Measurements from ENCODE around the gene EEPD1.
"Not testable (repeated sequence)": the region's sequence is repeated elsewhere in the genome, so short reads cannot be mapped to it uniquely, and the experiment has no call there.

Gene EEPD1

DNA sequence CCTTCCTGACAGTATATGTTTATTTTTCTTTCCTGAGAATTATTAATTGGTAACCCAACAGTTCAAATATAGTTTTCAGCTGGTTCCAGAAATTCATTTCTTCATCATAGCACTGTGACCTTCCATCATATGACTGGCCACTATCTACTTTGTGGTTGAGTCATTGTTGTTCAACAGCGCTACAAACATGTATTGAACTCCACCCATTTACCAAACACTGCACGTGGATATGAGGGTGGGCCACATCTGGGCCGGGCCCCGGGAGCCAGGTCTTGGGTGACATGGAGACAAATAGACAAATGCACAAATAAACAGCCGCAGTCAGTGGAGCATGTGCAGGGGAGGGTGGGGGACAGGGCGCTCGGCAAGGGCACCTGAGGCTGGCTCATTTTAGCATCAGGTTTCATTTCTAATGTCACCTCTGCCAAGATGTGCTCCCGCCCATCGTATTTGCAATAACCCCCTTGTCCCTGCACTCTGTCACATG, 24.0 kb upstream of the EEPD1 start:
- DNase-seq: no peak

DNA sequence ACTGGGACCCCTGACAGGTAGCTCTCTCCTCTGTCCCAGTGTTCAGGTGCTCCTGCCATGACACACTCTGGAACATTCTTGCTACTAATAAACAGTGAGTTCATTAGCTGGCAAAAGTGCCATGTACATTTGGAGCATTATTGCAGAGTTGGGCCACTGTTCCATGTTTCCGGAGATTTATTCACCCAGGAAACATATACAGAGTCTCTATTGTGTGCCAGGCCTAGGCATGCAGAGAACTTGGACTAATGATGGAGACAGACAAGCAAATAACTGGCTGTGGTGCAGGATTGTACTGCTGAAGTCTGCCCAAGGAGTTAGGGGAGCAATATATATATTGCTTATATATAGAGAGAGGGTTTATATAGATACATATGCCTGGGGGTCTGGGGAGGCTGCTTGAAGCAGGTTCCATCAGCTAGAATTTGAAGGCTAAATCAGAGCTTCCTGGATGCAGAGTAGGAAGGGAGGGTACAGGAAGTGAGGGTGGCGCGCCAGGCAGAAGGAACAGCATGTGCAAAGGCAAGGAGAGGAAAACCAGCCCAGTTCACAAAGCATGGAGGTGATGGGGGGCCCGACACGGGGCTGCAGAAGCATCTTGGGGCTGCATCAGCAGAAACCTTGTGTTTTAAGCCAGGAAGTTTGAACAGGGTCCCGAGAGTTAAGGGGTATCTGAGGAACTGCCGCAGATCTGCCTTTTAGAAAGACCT, 22.7 kb upstream of the EEPD1 start:
- no peak for DNase-seq

DNA sequence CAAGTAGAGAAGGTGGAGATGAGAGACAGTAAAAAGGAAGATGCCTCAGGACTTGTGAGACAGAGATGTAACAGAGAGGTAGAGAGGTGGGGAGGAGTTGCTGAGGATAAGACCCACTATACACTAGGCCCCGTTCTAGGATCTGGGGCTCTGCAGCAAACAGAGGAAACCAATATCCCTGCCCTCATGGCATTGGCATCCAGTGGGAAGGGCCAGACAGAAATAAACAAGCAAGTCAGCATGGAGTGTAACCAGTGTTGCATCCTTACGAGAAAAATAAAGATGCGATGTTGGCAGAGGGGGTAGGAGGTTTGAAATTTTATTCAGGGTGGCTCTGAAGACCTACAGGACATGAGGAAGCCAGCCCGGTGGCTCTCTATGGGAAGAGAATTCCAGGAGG, 22.0 kb upstream of the EEPD1 start:
- no peak for DNase-seq

DNA sequence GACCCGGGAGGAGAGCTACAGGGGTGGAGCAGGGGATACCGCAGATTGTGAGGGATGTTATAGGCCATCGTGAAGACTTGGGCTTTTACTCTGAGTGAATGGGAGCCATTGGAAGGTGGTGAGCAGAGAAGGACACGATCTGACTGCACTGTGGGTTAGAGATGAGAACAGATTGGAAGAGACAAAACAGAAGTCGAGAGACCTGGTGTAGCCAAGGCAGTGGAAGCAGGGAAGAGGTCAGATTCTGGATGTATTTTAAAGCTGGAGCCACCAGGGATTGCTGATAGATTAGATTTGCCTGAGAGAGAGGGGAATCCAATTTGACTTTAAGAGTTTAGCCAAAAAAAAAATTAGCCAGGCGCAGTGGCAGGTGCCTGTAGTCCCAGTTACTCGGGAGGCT, 21.6 kb upstream of the EEPD1 start:
- DNase-seq: no peak

DNA sequence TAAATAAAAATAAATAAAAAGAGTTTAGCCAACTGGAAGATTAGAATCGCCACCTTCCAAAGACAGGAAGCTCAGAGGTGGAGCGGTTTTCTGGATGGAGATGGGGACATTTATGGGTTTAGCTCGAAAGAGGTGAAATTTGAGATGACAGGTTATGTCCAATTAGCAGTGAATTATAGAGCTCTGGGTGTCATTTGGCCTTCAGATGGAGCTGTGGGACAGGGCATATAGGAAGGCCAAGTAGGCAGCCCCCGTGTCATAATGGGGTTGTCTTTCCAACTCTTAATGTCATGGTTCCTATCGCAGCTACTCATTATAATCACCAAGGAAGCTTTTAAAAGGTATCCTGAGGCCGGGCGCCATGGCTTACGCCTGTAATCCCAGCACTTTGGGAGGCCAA, 21.0 kb upstream of the EEPD1 start:
- DNase-seq: no peak

DNA sequence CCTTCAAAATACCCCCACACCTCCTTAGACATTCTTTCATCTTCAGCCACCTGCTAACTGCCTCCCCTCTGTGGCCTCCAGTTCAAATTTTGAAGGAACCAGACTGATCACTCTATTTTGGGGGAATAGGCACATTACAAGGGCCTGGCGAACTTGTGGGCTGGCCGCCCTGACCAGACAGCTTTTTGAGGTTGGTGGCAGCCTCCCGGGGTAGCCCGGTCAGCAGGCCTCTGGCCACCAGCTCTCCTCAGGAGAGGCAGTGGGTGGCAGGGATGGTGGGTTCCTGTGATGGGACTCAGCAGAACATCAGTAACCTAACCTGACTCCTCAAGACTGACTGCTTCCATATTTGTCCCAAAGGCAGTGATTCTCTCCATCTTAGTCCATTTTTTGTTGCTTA, 17.4 kb upstream of the EEPD1 start:
- no peak for DNase-seq

DNA sequence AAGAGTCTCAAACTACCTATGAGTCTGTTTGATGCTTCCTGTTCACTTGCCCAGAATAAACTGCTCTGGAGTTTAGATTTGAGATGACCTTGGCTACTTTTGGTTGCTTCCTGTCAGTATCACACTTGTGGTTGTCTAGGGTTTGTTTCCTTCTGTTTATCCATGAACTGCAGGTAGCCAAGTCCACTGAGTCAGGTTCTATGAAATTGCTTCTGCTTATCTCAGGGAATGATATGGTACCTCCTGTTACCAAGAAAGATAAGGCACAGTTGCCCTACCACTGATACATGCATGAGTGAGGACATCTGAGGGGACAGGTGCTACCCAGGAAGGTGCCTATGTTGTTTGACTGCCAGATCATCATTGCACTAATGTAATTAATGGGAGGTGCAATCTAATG, 15.8 kb upstream of the EEPD1 start:
- no peak for DNase-seq

DNA sequence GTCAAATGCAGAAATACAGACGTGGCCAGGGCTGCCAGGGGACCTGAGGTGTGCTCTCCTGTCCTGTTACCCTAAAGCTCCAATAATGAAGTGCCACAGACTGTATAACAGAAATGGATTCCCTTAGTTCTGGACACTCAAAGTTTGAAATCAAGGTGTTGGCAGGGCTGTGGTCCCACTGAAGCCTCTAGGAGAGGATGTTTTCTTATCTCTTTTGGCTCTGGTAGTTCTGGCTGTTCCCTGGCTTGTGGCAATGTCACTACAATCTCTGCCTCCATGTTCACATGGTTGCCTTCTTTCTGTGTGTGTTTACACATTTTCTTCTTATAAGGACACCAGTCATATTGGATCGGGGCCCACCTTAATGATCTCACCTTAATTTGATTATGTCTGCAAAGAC, 15.3 kb upstream of the EEPD1 start:
- no peak for DNase-seq

DNA sequence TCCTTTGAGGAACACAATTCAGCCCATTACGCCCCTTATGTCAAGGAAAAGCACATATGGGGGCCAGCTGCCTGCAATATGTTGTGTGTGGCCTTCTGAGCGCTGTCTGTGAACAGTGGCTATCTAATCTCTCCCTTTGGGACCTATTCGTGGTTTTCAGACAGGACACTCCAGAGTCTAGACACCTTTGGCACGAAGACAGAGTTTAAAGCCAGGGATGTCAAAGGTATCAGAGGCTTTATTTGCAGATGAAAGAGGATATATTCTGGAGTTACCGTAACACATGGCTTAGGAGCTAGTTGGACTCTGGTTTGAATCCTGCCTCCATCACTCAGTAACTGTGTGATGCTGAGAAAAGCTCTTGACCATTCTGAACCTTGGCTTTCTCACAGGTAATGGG, 14.8 kb upstream of the EEPD1 start:
- DNase-seq: no peak

DNA sequence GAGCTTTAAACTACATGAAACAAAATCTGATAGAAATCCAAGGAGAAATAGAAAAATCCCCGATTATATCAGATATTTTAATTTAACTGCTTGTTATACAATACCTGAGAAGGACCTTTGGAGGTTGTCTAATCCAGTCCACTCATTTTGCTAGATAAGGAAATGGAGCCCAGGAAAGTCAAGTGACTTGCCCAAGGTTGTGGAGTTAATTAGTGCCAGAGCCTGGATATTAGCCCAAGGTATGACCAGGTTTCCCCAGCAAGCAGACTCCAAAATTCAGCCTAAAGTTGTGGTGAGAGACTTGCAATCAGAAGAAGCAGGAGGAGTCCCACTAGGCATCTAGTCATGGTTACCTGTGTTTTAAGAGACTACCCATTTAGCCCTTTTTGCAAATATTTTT, 11.7 kb upstream of the EEPD1 start:
- no peak for DNase-seq

DNA sequence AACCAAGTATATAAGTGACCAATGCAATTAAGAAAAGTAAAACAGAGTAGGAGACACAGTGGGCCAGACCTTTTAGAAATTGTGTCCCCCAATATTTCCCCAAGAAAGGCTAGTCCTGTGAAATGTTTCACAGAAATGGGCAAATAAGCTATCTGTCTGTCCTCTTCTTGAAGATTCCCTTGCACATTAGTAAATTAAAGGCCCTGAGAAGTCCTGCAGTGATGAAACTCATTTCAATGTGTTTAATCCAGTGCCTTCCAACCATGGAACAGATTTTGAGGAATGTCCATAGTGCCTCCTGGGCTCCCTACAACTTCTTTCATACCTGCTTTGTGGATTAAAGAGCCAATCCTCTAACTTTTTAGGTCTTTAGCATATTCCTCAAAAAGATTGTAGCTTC, 11.2 kb upstream of the EEPD1 start:
- DNase-seq: no peak

DNA sequence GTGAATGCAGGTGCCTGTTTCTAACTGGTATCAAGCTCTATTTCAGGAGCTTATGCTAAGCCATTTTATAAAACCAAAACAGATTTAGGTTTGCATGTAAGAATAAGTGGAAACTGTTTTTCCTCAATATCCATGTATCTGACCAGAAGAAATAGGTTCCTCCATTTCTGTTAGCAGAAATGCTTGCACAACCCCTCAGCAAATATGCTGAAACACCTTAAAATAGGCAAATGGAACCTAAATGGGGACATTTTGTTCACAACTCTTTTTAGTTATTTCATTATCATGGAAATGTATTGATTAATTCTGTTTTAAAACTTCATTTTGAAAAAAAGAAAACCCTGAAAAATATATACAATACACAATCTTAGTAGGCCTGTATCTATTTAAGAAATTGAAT, 8.9 kb upstream of the EEPD1 start:
- DNase-seq: no peak

DNA sequence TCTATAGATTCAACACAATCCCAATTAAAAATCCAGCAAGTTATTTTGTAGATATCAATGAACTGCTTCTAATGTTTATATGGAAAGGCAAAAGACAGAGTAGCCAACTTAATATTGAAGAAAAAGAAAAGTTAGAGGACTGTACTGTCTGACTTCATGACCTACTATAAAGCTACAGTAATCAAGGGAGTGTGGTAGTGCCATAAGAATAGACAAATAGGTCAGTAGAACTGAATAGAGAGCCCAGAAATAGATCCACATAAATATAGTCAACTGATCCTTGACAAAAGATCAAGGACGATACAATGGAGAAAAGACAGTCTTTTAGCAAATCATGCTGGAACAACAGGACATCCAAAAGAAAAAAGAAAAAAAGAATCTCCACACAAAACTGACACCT, 7.4 kb upstream of the EEPD1 start:
- DNase-seq: no peak

DNA sequence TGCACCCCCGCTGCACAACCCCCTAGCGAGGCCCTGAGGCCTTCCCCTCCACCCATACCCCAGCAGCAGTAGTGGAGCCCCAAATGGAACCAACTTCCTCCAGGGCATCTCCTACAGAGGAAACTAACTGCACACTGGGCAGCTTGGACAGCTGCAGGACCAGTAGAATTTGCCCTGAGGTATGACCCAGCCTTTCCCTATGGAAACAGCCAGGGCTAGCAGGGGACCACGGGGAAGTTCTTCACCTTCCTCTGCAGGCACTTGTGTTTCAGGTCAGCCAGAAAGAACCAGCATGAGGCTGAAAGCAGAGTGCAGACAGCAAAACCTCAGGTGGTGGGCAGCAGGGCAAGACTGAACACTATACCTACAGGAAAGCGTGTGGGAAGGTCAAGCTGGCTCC, 5.7 kb upstream of the EEPD1 start:
- no peak for DNase-seq

DNA sequence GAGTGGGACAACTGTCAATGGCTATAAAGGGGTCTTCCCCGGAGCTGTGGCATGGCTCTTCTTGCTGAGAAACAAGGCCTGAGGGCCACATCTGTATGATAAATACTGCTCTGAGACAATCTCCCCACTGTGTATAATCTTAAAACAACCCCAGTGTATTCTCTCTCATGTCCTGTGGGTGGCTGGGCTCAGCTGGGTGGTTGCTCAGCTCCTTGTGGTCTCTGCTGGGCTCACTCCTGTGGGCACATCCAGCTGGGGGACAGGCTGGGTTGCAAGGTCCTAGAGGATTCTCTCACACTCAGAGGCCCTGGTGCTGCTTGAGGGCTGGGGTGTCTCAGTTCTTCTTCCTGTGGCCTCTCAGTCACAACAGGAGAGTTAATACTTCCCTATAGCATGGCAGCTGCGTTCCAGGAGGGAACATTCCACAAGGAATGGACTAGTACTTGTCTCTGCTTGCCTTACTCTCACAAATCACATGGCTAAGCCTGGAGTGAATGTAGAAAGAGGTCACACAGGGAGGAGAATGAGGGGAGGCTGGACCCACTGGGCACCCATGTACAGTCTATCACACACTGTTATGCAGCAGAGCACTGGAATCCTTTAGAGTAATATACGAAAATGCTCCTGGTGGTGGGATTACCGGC, 4.5 kb upstream of the EEPD1 start:
- no peak for DNase-seq

DNA sequence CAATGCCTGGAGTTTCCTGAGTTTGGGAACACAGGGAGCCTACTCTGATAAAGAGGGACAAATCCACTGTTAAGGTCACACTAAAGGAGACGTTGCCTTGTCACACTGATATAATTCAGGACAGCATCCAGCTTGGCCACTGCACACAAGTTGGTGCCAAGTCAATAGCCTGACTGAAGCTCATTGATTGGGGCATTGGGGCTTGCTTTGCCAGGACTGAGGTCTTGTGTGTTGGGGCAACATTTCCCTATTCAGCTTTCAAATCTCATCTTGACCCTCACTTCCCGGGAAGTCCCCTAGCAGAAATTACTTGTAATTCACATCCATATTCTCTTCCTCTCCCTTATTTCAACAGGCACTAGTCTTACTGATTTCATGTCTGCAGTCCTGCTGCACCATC, 3.8 kb upstream of the EEPD1 start:
- DNase-seq: not testable (repeated sequence)

DNA sequence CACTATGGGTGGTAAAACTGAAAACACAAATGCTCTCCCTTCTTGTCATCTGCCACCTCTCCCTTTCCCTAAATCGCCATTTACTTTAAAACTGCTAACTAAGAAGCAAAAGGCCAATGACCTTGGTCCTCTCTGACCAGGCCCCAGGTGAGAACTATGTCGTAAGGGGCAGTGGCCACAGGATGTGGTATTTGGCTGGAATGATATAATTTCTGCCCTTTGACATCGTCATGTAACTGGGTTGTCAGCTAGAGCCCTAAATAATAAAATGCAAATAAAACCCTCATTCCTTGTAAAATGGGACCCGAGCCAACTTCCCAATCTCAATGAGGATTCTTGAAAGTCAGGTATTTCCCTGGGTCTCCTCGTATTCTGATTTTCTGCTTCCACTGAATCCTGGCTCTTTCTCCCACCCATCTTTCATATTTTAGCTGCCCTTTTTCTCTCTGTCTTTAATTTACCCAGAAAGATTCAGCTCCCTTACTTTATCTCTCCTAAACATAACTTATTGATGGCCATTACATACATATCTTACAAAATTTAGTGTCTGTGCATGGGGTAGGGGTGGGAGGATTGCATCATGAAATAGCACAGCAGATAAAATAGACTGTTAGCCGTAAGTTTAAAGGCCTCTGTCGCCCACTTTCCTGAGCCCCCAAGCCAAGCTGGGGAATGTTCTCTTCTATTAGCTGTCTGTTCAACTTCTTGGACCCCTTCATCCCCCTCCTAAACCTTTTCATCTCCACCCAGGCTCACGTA, 3.2 kb upstream of the EEPD1 start:
- DNase-seq: no peak

DNA sequence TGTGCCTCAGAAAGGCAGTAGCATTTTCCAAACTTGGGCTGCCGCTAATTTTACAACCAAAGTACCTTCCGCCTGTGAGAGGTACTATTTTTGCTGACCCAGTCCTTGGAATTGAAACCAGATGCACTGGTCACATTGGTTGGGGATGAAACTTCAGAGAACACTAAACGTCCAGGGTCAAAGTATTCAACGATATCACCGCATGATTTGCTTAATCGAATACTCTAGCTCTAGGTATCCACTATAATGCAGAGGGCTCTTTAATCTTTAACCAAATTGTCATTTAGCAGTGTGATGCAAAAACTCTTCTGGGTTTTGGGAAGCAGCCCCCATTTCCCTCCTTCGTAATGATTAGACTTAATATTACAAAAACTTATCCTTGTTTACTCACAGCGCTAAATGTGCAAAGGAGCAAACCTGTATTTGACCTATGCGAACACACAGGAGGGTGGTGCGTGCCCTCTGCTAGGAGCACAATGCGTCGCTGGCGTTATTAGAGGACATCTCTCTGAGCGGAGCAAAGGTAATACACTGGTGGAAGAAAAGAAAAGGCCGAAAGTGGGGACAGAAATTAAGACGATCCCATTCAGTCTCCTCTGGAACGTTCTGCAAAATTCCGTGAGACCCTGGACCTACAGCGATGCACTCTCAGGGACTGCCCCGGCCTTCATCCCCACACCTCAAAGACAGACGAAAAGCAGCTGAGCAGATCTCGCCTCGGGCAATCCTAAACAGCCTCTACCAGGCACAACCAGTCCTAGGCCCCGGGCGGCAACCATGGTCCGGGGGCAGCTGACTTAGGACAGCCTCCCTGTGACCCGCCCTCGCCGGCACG, 916 bp upstream of the EEPD1 start:
- DNase-seq: no peak

DNA sequence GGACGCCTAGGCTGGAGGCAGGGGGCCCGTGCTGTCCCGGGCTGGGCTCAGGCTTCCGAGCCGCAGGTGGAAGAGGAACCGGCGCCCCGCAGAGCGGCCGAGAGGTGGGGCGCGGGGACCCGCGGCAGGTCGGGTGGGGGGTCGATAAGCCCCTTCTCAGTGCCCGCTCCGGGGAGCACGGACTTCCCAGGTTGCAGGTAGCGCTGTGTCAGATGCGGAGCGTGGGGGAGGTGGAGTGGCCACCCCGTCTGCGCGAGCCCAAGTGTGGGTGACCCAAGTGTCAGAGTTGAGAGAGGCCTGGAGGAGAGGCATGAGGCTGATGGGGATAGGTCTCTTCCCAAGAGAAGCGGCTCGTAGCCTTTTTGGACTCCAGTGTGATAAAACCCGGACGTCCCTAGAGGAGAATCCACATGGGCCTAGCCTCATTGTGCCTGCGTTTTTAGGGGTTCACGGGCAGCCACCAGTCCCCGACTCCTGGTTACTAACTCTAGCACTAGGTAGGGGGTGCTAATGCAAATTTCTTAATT, 580 bp downstream of the EEPD1 start:
- no peak for DNase-seq

DNA sequence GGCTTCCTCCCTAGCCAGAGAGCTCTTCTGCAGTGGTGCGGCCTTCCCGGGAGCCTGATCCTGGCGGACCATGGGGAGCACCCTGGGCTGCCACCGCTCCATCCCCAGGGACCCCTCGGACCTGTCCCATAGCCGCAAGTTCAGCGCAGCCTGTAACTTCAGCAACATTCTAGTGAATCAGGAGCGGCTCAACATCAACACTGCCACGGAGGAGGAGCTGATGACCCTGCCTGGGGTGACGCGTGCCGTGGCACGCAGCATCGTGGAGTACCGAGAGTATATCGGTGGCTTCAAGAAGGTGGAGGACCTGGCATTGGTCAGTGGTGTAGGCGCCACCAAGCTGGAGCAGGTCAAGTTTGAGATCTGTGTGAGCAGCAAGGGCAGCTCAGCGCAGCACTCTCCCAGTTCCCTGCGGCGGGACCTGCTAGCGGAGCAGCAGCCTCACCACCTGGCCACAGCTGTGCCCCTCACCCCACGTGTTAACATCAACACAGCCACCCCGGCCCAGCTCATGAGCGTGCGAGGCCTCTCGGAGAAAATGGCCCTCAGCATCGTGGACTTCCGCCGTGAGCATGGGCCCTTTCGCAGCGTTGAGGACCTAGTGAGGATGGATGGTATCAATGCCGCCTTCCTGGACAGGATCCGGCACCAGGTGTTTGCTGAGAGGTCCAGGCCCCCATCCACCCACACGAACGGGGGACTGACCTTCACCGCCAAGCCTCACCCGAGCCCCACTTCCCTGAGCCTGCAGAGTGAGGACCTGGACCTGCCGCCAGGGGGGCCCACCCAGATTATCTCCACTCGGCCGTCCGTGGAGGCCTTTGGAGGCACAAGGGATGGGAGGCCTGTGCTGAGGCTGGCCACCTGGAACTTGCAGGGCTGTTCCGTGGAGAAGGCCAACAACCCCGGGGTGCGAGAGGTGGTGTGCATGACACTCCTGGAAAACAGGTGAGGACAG, 1.5 kb downstream of the EEPD1 start:
- no peak for DNase-seq

DNA sequence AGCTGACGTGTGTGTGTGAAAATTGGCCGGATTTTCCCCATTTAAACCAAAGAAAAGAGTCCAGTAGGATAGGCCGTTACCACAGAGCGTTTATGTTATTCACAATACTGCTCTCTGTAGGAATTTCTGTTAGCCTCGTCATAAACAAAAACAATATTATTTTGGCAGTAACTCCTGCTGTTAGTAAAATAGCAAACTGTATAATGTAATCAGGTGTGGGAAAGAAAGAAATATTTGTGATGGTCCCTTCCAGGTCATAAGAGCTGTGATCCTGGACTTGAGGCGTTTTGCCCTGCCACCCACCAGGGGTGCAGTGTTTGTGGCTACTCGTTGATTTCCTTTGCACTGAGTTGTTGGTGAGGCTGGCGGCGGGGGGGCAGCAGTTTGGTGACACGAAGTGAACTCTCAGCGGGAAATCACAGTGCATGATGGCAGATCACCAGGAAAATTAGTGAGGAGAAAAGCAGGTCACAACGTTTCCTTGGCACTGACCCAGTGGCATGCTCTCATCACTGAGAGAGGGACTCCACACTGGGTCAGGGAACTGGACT, 2.8 kb downstream of the EEPD1 start:
- no peak for DNase-seq

Data from GDM1 (cell line).